Astrocyte (in vitro differentiated cells and primary cell): ENCODE data around the gene PIGQ. TPM values are rescaled to one million over a fixed set of nuclear protein-coding genes. Genes with fewer than 3 reads are reported as not detected.

Experiments
- DNase-seq: peaks from one replicate; pipeline ENCODE4 v3.0.0-alpha.2; 2010; ENCODE audit warnings: low read depth
- FAIRE-seq: peaks from 2 replicates; lab custom pipeline; 2011; peaks lifted over from hg19 to GRCh38; lab: Jason Lieb, UNC
- H2AFZ ChIP-seq: 2 replicates; pipeline ENCODE4 v1.6.0; 2012; ENCODE audit warnings: low read depth, low read length, inconsistent platforms
- H3K27ac ChIP-seq: 2 replicates; pipeline ENCODE4 v1.5.1; 2011; ENCODE audit warnings: low read depth, low read length, inconsistent platforms
- H3K27me3 ChIP-seq: 2 replicates; pipeline ENCODE4 v1.6.0; 2011; ENCODE audit warnings: low read length, inconsistent platforms; ENCODE audit not compliant: insufficient read depth
- H3K36me3 ChIP-seq: 2 replicates; pipeline ENCODE4 v1.5.1; 2011; ENCODE audit warnings: low read length, inconsistent platforms; ENCODE audit not compliant: insufficient read depth
- H3K4me1 ChIP-seq: 2 replicates; pipeline ENCODE4 v1.5.1; 2011; ENCODE audit warnings: low read length, inconsistent platforms; ENCODE audit not compliant: insufficient read depth
- H3K4me2 ChIP-seq: 2 replicates; pipeline ENCODE4 v1.6.0; 2012; ENCODE audit warnings: low read length, inconsistent platforms
- H3K4me3 ChIP-seq: 2 replicates; pipeline ENCODE4 v1.5.1; 2011; ENCODE audit warnings: low read depth, mild to moderate bottlenecking, low read length, inconsistent platforms; ENCODE audit not compliant: insufficient read depth
- H3K79me2 ChIP-seq: 2 replicates; pipeline ENCODE4 v1.6.0; 2012; ENCODE audit warnings: mild to moderate bottlenecking, low read length, inconsistent platforms; ENCODE audit not compliant: insufficient read depth
- H3K9ac ChIP-seq: 2 replicates; pipeline ENCODE4 v1.6.0; 2012; ENCODE audit warnings: mild to moderate bottlenecking, low read length, inconsistent platforms
- H3K9me3 ChIP-seq: 2 replicates; pipeline ENCODE4 v1.5.1; 2012; ENCODE audit warnings: low read depth, mild to moderate bottlenecking, low read length, inconsistent platforms; ENCODE audit not compliant: insufficient read depth
- H4K20me1 ChIP-seq: 2 replicates; pipeline ENCODE4 v1.6.0; 2012; ENCODE audit warnings: low read length, inconsistent platforms; ENCODE audit not compliant: insufficient read depth
- H3K27ac Mint-ChIP-seq: one replicate; pipeline ENCODE4 v1.8.0; 2021; ENCODE audit warnings: mild to moderate bottlenecking, mixed read lengths; ENCODE audit not compliant: unreplicated experiment
- H3K27me3 Mint-ChIP-seq: one replicate; pipeline ENCODE4 v1.8.0; 2021; ENCODE audit warnings: low read depth, mixed read lengths; ENCODE audit not compliant: unreplicated experiment
- H3K36me3 Mint-ChIP-seq: one replicate; pipeline ENCODE4 v1.8.0; 2021; ENCODE audit warnings: low read depth, mixed read lengths; ENCODE audit not compliant: unreplicated experiment
- H3K4me1 Mint-ChIP-seq: one replicate; pipeline ENCODE4 v1.8.0; 2021; ENCODE audit warnings: low read depth, mixed read lengths; ENCODE audit not compliant: unreplicated experiment
- H3K4me3 Mint-ChIP-seq: one replicate; pipeline ENCODE4 v1.8.0; 2021; ENCODE audit warnings: mild to moderate bottlenecking, moderate library complexity, mixed read lengths; ENCODE audit not compliant: unreplicated experiment
- H3K9me3 Mint-ChIP-seq: one replicate; pipeline ENCODE4 v1.8.0; 2021; ENCODE audit warnings: mild to moderate bottlenecking, mixed read lengths; ENCODE audit not compliant: unreplicated experiment
- EZH2 ChIP-seq: IDR thresholded peaks from 2 replicates; pipeline ENCODE4 v1.6.1; 2012; ENCODE audit warnings: mild to moderate bottlenecking, low read length, inconsistent platforms; ENCODE audit not compliant: insufficient read depth
- total RNA-seq: library from RNA; stranded (reverse); gene quantifications from 2 replicates; pipeline ENCODE4 v1.2.1, GENCODE V29; 2021
- TF ChIP-seq, protein P1 (sequence below): IDR thresholded peaks from 2 replicates; pipeline ENCODE4 v1.5.1; 2011; ENCODE audit warnings: low read depth, mild to moderate bottlenecking, inconsistent platforms, low read length, moderate library complexity; ENCODE audit not compliant: insufficient read depth

PIGQ gene
- total RNA-seq, 1 donor from 2014 or later = 22.4 TPM

DNA sequence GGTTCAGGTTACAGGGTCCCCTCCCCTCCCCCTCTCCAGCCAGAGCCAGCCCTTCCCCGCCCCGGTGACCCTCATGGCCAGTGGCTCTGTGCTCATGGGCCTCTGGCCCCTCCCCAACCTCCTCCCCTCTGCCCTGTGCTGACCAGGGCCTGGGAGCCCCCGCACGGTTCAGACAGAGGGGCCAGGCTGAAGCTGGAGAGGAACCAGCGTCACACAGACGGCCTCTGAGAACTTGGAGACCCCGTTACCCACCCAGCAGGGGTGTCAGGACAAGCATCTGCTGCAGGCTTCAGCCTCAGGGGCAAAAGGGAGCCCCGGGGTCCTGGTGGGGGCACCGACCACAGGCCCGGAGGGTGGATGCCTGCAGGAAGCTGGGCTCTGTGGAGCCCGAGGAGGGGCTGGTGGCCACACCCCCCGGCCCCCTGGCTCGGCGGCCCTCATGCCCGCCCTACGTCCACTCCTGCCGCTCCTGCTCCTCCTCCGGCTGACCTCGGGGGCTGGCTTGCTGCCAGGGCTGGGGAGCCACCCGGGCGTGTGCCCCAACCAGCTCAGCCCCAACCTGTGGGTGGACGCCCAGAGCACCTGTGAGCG is 61.1 kb downstream of the PIGQ start, which contains the start of gene WFIKKN1:
Gene WFIKKN1, plus strand, starts transcription at position 171 of the 591 bp plus-strand sequence. Its CDS starts 269 bp downstream, at position 440.
- H3K4me3 ChIP-seq = no peak within 1 kb of the TSS
- DNase-seq (no peak), FAIRE-seq (no peak)
- Mint-ChIP-seq H3K9me3 (no peaks in the 10 kb centered on the region), H3K36me3 (peaks cover 7% of the 10 kb centered on the region), H3K4me1 (peaks cover 4% of the 10 kb centered on the region), H3K4me3 (no peak within 1 kb of the TSS), H3K27me3 (no peaks in the 10 kb centered on the region), H3K27ac (no peak within 1 kb of the TSS)
- no peak within 1 kb of the TSS for H2AFZ ChIP-seq
- no peak within 1 kb of the TSS for H3K27ac ChIP-seq
- TF ChIP-seq EZH2 = no peak
- TF ChIP-seq, protein P1, sequence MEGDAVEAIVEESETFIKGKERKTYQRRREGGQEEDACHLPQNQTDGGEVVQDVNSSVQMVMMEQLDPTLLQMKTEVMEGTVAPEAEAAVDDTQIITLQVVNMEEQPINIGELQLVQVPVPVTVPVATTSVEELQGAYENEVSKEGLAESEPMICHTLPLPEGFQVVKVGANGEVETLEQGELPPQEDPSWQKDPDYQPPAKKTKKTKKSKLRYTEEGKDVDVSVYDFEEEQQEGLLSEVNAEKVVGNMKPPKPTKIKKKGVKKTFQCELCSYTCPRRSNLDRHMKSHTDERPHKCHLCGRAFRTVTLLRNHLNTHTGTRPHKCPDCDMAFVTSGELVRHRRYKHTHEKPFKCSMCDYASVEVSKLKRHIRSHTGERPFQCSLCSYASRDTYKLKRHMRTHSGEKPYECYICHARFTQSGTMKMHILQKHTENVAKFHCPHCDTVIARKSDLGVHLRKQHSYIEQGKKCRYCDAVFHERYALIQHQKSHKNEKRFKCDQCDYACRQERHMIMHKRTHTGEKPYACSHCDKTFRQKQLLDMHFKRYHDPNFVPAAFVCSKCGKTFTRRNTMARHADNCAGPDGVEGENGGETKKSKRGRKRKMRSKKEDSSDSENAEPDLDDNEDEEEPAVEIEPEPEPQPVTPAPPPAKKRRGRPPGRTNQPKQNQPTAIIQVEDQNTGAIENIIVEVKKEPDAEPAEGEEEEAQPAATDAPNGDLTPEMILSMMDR = no peak
- no peaks in the 10 kb centered on the region for H3K36me3 ChIP-seq
- no peaks in the 10 kb centered on the region for H3K27me3 ChIP-seq
- H3K4me2 ChIP-seq = no peak within 1 kb of the TSS
- peaks cover 20% of the 10 kb centered on the region for H3K4me1 ChIP-seq
- H3K9ac ChIP-seq = no peak within 1 kb of the TSS
- H3K79me2 ChIP-seq = peaks cover 13% of the 10 kb centered on the region
- H3K9me3 ChIP-seq = no peaks in the 10 kb centered on the region
- peaks cover 18% of the 10 kb centered on the region for H4K20me1 ChIP-seq

DNA sequence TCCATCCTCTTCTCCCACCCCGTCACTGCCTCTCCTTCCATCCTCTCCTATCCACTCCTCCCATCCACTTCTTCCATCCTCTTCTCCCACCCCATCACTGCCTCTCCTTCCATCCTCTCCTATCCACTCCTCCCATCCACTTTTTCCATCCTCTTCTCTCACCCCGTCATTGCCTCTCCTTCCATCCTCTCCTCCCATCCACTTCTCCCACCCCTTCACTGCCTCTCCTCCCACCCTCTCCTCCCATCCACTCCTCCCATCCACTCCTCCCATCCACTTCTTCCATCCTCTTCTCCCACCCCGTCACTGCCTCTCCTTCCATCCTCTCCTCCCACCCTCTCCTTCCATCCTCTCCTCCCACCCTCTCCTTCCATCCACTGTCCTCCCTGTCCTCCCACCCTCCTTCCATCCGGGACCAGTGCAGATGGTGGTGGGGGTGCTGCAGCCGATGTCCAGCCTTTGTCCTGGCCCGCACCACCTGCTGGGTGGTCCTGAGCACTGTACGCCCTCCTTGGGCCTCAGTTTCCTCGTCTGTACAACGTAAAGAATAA is 62.1 kb downstream of the PIGQ start:
- no peak overlapping the region for H3K9ac ChIP-seq
- no peak for DNase-seq
- peaks cover 15% of the 10 kb centered on the region for H3K79me2 ChIP-seq
- peak overlapping the region; percentile 69 for H3K27ac Mint-ChIP-seq
- no peaks in the 10 kb centered on the region for H3K36me3 ChIP-seq
- H3K4me3 Mint-ChIP-seq = no peak overlapping the region
- H3K27me3 Mint-ChIP-seq = no peaks in the 10 kb centered on the region
- H4K20me1 ChIP-seq = peaks cover 18% of the 10 kb centered on the region
- H3K4me1 Mint-ChIP-seq = peaks cover under 1% of the 10 kb centered on the region
- H3K27ac ChIP-seq = no peak overlapping the region
- no peak for TF ChIP-seq EZH2
- TF ChIP-seq, protein P1 = no peak
- H3K36me3 Mint-ChIP-seq = peaks cover 3% of the 10 kb centered on the region
- FAIRE-seq = no peak
- H3K9me3 Mint-ChIP-seq = no peaks in the 10 kb centered on the region
- H2AFZ ChIP-seq = no peak overlapping the region
- no peak overlapping the region for H3K4me2 ChIP-seq
- peaks cover 14% of the 10 kb centered on the region for H3K4me1 ChIP-seq
- no peaks in the 10 kb centered on the region for H3K27me3 ChIP-seq
- no peaks in the 10 kb centered on the region for H3K9me3 ChIP-seq
- H3K4me3 ChIP-seq = no peak overlapping the region
